Activated CD4-positive, CD25-positive, alpha-beta regulatory T cell (primary cell): ENCODE results near the gene CHSY1.

Experiments
- DNase-seq, 4 experiments: peaks; one replicate each; lab custom pipeline; 2025; lab: John Stamatoyannopoulos, UW

CHSY1 gene

GRCh38 chr15:101188637-101189408, 63.0 kb downstream of the CHSY1 start:
- no peak for DNase-seq

DNA sequence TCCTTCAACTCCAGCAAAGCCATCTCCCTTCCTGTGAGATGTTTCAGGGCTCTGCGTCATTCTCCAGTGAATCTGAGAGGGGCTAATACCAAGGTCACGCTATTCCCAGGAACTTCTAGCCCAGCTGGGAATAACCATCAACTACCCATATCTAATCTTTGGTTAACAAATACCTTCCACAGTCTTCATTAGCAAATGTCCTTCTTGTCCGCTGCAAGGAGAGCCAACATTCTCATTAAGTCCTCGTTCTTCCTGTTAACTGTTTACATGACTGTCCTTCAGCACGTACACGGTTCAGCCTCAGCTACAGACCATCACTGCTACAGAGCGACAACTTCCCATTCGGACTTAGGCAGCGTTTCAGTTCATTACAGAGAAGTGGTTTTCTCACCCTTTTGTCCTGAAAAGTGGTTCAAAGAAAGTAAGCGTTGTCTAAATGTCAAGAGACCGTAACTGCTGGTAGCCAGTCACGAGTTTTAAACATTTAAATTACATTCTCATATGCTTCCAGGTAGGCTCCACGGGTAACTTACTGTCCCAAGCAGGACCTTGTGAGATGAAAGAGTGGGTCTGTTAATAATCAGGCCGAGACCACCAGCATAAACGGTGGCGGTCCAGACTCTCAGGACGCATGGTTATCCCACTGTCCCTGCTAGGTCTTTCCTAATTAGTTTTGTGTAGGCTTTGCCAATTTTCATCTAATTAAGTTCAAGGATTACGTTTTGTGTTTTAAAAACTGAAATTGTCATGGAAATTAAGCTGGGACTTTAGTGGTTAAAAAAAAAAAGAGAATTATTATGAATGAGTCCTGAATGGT, 63.8 kb downstream of the CHSY1 start:
- DNase-seq, result no peak

- no peak for DNase-seq
These were observed 66.1 kb downstream of the CHSY1 start for GRCh38 chr15:101185770-101186169.

GRCh38 chr15:101185336-101185735, 66.5 kb downstream of the CHSY1 start:
- DNase-seq, result no peak

GRCh38 chr15:101184830-101185229, 67.0 kb downstream of the CHSY1 start:
- no peak for DNase-seq

DNA sequence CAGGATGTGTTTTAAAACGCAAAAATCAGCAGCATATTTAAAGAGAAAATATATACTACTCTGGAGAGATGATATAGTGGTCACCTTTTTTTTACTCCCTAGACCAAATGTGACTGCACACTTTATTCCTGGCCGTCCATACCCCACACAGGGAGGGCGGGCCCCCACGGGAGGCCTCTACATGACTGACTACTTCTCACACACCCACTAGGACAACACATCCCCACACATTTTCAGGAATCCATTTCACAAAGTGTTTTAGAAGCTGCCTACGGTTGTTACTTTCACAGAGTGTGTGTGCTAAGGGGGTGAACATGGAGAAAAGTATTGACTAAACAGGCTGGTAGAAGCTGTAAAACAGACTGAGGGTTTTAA, 67.9 kb downstream of the CHSY1 start:
- DNase-seq, result no peak

DNA sequence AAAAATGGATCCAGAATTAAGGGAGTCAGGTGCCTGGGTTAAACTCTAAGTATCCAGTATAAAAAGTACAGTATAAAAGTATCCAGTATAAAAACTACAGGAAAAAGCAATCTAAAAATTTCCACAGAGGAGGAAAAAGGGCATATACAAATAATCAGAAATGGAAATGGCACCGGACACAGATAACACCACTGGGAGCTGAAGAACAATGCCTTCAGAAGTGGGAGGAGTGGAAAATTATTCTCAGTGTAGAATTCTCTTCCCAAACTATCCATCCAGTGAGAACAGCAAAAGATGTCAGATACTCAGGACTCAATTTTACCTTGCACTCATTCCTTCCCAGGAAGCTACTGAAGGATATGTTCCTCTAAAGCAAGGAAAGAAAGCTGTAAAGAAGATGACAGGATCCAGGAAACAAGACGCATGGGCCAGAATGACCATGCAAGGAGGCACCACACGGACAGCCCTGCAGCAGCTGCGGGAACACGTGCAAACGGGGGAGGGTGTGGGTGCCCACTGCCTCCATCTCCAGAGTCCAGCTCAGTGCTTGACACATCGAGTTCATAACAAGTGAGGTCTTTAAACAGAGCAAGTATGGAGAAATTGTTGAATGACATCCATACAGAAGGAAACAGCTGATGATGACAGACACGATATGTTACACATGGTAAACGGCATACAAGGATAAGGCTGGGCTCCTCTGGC, 68.5 kb downstream of the CHSY1 start:
- DNase-seq, result no peak

GRCh38 chr15:101182215-101182614, 69.6 kb downstream of the CHSY1 start:
- no peak for DNase-seq

- DNase-seq, result no peak
These were observed 70.5 kb downstream of the CHSY1 start for GRCh38 chr15:101181349-101181748.

- DNase-seq, result no peak
These were observed 71.1 kb downstream of the CHSY1 start for GRCh38 chr15:101180620-101181307.

DNA sequence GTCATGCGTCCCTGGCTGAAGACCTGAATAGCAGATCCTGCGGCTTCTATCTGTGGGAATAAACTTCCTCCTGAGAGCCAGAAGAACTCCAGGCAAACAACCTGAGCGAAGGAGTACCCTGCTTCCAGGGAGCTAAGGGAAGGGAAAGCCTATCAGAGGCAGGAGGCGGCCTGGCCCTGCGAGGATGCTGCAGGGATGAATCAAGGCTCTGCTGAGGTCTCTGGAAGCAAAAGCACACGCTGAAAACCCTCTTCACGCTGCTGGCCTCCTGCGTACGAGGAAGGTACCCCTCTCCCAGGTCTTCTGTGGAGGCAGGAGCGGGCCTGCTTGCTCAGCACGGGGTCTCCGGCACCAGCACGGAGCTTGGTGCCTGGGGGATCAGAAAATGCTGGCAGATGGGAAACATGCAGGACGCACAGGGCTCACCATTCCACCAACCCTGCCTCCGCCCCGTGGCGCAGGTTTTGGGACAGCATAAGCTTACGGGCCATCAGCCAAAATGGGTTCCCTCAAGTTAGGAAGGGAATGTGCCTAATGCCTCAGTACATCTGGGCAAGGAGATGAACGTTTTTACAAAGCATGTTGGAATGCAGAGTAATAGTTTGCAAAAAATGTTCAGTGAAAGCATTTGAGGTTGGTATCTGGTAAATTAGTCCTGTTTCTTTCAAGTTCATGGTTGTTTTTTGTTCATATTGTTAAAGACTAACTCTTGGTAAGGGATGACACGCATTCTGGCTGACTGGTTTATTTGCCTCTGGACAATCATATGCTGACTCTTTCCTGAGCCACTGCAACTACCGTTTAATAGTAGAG, 72.3 kb downstream of the CHSY1 start:
- DNase-seq, result no peak

DNA sequence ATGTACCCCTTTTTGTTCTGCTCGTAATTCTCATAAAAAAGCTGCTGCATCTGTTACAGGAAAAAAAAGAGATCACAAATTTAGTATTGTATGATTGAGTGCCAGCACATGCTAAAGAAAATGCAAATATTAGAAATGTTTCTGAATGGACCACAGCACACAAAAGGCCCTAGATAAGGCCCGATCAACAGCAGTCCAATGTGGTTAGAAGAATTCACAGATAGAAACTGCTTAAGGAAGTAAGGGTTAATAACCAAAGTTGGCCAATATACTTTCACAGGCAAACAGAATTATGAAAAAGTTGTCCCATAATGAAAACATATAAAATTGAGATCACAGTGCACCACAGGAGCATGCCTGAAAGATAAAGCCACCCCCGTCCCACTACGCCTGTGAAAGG, 72.9 kb downstream of the CHSY1 start:
- DNase-seq, result no peak

GRCh38 chr15:101178479-101178878, 73.4 kb downstream of the CHSY1 start:
- DNase-seq, result no peak

GRCh38 chr15:101177866-101178265, 74.0 kb downstream of the CHSY1 start:
- no peak for DNase-seq

- no peak for DNase-seq
These were observed 75.2 kb downstream of the CHSY1 start for GRCh38 chr15:101176625-101177024.

- DNase-seq, result no peak
These were observed 76.4 kb downstream of the CHSY1 start for GRCh38 chr15:101175401-101175800.

GRCh38 chr15:101174152-101174920, 77.5 kb downstream of the CHSY1 start:
- no peak for DNase-seq

- no peak for DNase-seq
These were observed 78.4 kb downstream of the CHSY1 start for GRCh38 chr15:101173233-101174119.

DNA sequence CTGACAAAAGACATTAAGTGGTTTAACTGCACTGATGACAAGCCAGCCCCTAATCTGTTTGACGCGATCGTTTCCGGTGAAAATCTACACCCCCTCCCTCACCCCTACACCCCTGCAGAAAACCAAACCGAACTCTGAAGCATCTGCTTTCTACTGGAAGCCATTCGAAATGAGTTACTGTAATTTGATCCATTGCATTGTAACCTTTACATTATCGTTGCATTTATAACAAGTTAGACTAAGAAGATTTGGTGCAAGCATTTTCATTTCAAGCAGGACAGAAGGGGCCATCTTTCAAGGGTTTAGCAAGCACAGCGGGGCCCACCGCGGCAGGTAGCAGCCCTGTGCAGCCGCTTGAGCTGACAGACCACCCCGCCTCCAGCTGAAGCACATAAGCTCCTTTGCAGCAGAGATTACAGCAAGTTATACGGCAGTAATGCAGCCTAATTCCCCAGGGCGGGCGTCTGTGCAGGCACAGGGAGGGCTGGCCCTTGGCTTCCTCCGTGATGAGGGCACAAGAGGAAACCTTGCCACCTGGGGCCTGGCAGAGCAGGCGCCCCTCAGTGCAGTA, 79.3 kb downstream of the CHSY1 start:
- DNase-seq, result no peak
